T follicular helper cell (primary cell): ENCODE data around the gene HSDL2.
"Not testable (repeated sequence)": the region's sequence is repeated elsewhere in the genome, so short reads cannot be mapped to it uniquely, and the experiment has no call there.

Source experiments
- DNase-seq: peaks from one replicate; pipeline ENCODE4 v3.0.0-alpha.2; 2020; ENCODE audit warnings: low read depth

Gene HSDL2

GRCh38 chr9:112396872-112397271 is 17.0 kb downstream of the HSDL2 start:
- DNase-seq, result no peak

- DNase-seq, result no peak
Observed at GRCh38 chr9:112401175-112401815, 21.4 kb downstream of the HSDL2 start.

- no peak for DNase-seq
Observed at GRCh38 chr9:112403614-112404201, 23.8 kb downstream of the HSDL2 start.

- no peak for DNase-seq
Observed at GRCh38 chr9:112404508-112404932, 24.6 kb downstream of the HSDL2 start.

GRCh38 chr9:112408275-112408674 is 28.4 kb downstream of the HSDL2 start:
- DNase-seq, result no peak

- DNase-seq, result no peak
Observed at GRCh38 chr9:112408819-112409218, 28.9 kb downstream of the HSDL2 start.

- DNase-seq, result no peak
Observed at GRCh38 chr9:112409758-112410157, 29.9 kb downstream of the HSDL2 start.

- DNase-seq, result no peak
Observed at GRCh38 chr9:112411626-112412027, 31.7 kb downstream of the HSDL2 start.

- not testable (repeated sequence) for DNase-seq
Observed at GRCh38 chr9:112413728-112414127, 33.8 kb downstream of the HSDL2 start.

- no peak for DNase-seq
Observed at GRCh38 chr9:112420208-112420607, 40.3 kb downstream of the HSDL2 start.

- DNase-seq, result no peak
Observed at GRCh38 chr9:112421771-112422222, 41.9 kb downstream of the HSDL2 start.

- DNase-seq, result no peak
Observed at GRCh38 chr9:112422417-112423148, 42.7 kb downstream of the HSDL2 start.

- no peak for DNase-seq
Observed at GRCh38 chr9:112430006-112430522, 50.2 kb downstream of the HSDL2 start.

- no peak for DNase-seq
Observed at GRCh38 chr9:112433499-112434392, 53.8 kb downstream of the HSDL2 start.

GRCh38 chr9:112434487-112434886 is 54.6 kb downstream of the HSDL2 start:
- no peak for DNase-seq

- DNase-seq, result no peak
Observed at GRCh38 chr9:112437406-112437805, 57.5 kb downstream of the HSDL2 start.

GRCh38 chr9:112439171-112439570 is 59.3 kb downstream of the HSDL2 start:
- DNase-seq, result no peak

- DNase-seq, result no peak
Observed at GRCh38 chr9:112439825-112440224, 59.9 kb downstream of the HSDL2 start.

GRCh38 chr9:112443200-112443599 is 63.3 kb downstream of the HSDL2 start:
- no peak for DNase-seq

GRCh38 chr9:112443636-112444035 is 63.7 kb downstream of the HSDL2 start:
- DNase-seq, result no peak

GRCh38 chr9:112445196-112445595 is 65.3 kb downstream of the HSDL2 start:
- no peak for DNase-seq

- no peak for DNase-seq
Observed at GRCh38 chr9:112446080-112446479, 66.2 kb downstream of the HSDL2 start.
